ENCODE measurements around the gene GDF15.

The GDF15 gene

DNA sequence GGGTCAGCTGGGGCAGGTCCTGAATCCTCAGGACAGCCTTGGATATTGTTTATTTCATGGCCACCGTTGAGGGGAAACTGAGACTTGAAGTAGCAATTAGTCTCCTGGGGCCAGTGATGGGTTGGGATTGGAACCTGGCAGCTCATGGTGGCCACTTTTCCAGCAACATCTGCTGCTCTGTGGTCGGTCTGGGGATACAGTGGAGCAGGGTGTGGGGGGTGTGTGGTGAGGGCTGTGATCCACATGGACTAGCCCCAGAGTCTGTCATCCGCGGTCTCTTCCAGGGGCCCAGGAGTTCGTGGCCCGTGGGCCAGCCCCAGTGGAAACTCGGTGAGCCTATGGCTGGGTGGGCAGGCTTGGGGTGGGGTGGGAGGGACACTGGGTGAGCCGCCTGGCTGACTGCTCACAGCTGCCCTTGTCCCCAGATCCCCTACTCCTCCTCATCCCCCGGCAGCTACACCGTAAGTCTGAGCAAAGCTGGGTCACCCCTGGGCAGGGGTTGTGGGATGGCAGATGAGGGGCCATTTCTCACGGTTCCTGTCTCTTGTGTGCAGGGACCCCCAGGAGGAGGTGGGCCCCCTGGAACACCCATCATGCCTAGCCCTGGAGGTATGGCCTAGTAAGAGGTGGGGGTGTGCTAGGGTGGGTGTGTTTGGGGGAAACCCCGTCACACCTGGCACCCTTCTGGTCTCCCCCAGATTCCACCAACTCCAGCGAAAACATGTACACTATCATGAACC, 46.5 kb downstream of the GDF15 start:
- no peak for FAIRE-seq

DNA sequence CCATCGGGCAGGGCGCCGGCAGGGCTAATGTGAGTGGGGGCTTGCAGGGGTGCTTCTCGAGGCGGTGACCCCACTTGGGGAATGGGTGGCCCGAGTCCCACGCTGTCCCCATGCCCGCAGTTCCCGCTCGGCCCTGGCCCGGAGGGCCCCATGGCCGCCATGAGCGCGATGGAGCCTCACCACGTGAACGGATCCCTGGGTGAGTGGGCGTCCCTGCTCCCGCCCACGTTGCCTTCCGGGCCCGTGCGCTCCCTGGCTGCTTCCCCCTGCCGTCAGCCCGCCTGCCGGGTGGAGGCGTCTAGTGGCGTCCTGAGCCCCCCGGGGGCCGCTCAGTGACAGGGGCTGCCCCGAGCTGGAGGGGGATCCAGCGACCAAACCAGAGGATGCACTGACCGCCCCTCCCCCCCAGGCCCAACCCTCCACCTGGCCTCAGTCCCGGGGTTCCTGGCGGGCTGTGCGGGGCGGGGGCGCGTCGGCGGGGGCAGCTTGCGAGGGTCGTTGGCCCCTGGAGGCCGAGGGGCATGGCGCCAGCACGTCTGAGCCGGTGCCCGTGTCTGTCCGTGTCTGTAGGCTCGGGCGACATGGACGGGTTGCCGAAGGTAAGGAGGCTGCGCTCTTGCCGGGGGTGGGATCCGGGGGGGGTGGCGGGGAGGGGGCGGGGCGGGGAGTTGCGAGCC, 47.2 kb downstream of the GDF15 start:
- no peak for FAIRE-seq

DNA sequence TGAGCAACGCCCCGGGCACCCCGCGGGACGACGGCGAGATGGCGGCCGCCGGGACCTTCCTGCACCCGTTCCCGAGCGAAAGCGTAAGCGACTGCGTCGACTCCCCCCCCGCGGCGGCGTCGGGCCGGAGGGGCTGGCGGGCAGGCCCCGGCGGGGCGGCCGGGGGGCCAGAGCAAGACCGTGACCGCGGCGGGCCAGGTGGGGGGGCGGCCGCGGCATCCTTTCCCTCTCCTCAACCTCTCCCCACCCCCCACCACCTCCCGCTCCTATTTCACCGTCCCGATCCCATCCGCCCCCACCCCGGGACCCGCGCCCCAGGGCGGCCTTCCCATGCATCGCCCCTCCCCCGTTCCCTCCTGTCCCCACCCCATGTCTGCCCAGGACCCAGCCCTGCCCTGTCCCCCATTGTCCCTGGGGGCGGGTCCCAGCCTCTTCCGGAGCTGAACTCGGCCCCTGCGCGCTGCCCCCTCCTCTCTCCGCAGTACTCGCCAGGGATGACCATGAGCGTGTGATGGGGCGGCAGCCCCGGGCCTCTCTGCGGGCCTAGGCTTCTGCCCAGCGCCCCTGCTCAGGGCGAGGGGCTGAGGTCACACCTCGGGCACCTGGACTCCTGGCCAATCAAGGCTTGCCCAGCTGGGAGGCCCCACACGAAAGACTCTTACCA, 47.9 kb downstream of the GDF15 start:
- FAIRE-seq: no peak

DNA sequence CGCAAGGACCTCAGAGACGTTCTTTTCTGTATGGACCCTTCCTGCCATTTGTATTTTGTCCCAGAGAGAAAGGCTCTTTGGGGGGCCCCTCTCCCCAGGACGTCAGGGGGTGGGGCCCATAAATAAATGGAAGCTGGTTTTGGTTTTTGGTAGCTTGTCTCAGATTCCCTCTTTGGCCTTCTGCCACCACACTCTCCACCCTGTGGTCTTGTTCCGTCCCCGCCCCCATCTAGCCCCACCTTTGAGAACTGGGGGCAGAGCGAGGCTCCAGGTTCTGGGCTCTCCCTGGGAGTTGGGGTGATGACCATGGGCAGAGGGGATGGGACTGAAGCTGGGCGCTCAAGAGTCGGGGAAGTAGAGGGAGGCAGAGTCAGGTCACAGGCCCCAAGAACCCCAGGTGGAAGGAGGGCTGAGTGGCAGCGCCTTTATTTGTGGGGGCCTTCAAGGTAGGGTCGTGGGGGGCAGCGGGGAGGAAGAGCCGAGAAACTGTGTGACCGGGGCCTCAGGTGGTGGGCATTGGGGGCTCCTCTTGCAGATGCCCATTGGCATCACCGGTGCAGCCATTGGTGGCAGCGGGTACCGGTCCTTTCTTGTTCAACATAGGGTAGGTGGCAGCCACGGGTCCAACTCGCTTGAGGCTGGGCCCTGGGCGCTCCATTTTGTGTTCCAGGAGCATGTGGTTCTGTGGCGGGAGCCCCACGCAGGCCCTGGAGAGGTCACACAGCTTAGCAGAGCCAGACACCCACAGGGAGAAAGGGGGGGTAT, 48.6 kb downstream of the GDF15 start:
- no peak for FAIRE-seq

DNA sequence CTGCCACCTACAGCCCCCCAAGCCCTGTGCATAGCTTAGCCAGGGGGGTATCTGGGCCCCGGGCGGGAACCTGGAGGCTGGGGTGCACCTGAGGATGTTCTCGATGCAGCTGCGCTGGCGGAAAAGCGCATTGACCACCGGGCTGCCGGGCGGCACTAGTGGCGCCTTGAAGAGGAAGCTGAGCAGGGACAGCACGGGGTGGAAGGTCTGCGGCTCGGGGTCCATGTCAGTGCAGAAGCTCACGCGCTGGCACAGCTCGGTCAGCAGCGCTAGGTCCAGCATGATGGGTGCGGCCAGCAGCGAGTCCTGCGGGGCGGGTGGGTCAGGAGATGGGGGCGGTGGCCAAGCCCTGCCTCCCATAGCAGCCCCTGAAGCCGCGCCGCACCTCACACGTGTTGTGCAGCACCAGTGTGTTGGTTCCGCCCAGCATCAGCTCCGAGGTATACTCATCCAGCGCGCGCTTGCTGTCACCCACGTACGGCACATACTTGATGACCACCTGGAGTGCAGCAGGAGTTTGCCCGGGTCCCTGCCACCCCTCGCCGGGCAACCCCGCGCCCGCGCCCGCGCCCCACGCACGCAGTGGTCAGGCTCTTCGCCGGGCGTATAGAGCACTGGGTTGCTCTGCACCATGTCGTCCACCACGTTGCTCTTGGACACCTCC, 49.4 kb downstream of the GDF15 start:
- FAIRE-seq: no peak

DNA sequence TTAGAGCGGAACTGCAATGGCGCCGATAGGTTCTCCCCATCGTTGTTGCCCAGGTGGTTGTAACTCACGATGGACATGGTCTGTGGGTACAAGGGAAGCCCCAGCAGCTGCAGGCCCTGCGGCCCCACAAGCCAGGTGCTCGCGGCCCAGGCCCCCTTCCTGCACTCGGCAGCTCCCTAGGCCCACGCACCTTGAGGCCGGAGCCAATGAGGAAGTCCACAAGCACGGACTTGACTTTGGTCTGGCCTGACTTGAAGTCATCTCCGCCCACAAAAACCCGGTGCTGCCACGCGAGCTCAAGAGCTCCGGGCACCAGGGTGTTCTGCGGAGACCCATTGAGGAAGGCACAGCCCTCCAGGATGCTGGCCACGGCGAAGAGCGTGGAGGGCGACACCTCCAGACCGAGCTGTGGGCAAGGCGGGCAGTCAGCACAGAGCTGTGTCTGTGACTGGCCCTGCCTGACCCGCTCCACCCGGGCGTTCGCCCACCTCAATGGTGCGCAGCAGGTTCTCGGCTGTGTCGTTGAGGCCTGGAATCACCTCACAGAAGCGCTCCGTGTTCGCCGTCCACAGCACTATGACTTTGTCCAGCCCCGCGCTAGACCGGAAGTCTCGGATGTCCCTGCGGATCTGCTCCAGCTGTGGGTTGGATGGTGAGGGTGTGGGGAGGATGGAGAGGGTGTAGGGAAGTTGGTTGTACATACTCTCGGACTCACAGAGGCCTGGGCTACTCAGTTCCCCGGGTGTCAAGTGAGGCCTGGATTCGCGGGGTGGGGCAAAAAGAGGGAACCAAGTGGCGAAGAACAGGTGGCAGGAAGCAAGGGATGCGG, 50.1 kb downstream of the GDF15 start:
- FAIRE-seq: no peak

DNA sequence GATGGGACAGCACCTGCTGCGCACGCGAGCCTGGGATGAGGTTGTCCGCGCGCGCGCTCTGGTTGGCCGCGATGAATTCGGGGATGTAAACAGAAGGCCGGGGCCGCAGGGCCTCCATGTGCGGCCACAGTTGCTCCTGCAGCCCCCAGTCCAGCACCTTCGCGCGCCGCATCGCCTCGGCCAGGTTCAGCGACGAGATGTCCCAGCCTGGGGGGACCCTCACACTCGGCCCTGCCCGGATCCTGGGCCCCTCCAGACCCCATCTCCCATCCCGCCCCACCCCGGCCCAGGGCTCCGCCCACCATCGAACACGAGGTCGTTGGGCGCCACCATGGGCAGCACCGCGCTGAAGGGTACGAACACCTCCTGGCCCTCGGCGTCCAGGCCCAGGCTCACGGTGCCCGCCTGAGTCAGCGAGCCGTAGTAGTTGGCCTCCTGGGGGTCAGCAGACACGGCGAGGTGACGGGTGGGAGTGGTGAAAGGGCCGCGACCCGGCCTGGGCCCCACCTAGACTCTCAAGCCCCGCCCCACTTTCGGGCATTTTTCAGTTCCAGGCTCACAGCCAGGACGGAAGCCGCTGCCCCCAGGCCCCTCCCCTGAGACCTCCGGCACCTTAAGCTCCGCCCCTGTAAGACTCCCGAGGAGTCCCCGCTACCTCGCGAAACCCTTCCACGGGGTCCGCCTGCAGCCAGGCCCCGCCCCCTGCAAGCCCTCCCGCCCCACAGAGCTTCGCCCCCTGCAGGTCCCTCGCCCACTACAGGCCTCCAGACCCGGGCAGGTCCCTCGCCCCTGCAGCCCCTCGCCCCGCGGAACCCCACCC, 50.9 kb downstream of the GDF15 start:
- FAIRE-seq: no peak

DNA sequence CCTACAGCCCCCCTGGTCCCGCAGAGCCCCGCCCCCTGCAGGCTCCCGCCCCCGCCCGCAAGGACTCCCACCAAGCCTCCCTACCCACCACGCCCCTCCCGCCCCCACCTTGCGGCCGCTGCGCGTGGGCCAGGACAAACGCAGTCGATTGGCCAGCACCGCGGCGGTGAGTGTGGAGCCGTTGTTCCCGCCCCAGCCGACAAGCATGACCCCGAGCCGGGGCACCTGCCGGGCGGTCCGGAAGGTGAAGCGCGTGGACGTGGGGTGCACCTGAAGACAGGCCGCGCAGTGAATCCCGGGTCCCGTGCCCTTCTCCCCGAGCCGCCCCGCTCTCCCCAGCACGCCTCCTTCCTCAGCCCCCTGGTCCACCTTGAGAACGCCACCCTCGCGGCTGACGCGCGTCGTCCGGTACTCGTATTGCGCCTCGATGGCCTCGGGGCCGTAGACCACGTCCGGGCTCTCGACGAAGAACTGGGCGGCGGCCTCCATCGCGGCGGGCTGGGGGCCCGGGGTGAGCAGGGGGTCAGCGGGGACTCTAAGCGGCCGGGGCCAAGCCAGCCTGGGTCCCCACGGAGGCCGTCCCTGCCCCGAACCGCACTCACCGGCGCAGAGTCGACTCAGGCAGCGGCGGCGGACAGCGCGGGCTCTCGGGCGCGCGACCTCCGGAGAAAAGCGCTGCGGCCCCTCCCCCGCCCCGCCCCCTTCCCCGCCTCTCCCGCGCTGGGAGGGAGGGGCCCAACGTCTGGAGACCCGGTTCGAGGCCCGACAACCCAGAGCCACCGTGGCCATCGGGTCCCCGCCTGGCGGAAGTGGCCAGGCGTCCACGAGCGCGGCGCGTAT, 51.8 kb downstream of the GDF15 start, which contains the start of gene ISYNA1:
ISYNA1 (minus strand) TSS at position 643 of the 840 bp plus-strand sequence; CDS start at position 489, 154 bp downstream.
- no peak for FAIRE-seq

DNA sequence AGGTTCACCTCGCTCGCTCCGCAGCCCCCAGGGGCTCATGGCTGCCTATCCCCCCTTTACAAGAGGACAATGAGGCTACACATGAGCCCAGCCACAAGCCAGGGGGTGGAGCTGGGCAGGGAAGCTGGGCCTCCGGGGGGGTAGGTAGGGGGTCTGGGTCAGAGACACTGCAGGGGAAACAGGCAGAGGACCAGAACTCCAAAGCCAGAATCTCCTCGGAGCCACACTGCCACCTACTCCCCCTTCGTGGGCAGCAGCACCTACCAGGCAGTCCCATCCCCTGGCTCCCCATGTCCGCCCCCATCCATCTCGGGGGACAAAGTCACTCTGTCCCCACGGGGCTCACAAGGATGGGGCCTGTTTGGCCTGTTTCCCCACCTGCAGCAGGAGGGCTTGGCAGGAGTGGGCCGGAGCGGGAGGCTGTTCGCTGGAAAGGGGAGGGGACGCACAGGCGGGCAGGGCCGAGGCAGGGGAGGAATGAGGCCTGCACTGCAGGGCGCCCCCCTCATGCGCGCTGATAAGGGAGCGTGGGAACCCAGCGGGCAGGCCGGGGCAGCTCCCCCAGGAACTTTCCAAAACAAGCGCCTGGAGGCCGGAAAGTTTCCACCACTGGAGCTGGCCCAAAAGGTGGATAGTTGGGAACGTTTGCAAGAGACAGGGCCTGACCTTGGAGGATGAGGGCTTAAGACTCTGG, 52.5 kb downstream of the GDF15 start:
- FAIRE-seq: no peak
